Vagina (tissue), 2 donors: ENCODE data around the gene CSTF3.

Source experiments
- CTCF ChIP-seq, 3 experiments: fragments of 450-650 bp in 2 of 3; fragments of 200-600 bp in 1 of 3; sonication (generic) in 1 of 3; IDR thresholded peaks; one replicate each; pipeline ENCODE4 v1.5.1; 2017 to 2019; ENCODE audit warnings: antibody characterized with exemption in 3 of 3, mild to moderate bottlenecking in 2 of 3, moderate library complexity in 2 of 3
- POLR2A ChIP-seq, 2 donors: fragments of 450-650 bp; IDR thresholded peaks; one replicate each; pipeline ENCODE4 v1.6.1; 2017; ENCODE audit warnings: antibody characterized with exemption in 2 of 2, mild to moderate bottlenecking in 2 of 2, moderate library complexity in 2 of 2

GRCh38 chr11:33052231-33052630 lies 109.0 kb downstream of the CSTF3 start:
- TF ChIP-seq CTCF (IDR thresholded peaks at IDR 0.05) (no peak), POLR2A (IDR thresholded peaks at IDR 0.05) (no peak)
